IPS-11a (cell line): Measurements from ENCODE around the gene CDC42EP1.
A peak's percentile ranks its signal among the peaks of the same experiment; 100 is the strongest.
"Not testable (repeated sequence)": the region's sequence is repeated elsewhere in the genome, so short reads cannot be mapped to it uniquely, and the experiment has no call there.

Experiments
- H3K4me3 ChIP-seq: one replicate; pipeline ENCODE4 v1.5.1; 2013; ENCODE audit warnings: low read depth, low read length, control low read depth

CDC42EP1 gene

GRCh38 chr22:37609240-37610152 lies 49.2 kb downstream of the CDC42EP1 start:
- H3K4me3 ChIP-seq: peak overlapping the region; percentile 91

DNA sequence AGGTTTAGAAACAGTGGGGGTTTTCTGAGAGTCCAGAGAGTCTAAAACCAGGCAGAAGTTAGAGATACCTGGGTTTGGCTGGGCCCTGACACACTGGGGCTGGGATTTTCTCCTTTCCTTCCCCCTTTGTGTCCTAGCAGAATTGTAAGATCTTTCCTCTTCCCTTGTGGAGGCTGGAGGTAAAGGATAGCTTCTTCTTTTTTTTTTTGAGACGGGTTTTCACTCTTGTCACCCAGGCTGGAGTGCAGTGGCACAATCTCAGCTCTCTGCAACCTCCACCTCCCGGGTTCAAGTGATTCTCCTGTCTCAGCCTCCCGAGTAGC lies 49.8 kb downstream of the CDC42EP1 start:
- H3K4me3 ChIP-seq: not testable (repeated sequence)

GRCh38 chr22:37610480-37611129 lies 50.3 kb downstream of the CDC42EP1 start:
- H3K4me3 ChIP-seq: no peak overlapping the region

- H3K4me3 ChIP-seq: no peak overlapping the region
These were observed 50.9 kb downstream of the CDC42EP1 start for GRCh38 chr22:37611207-37611606.

GRCh38 chr22:37616201-37617083 lies 56.2 kb downstream of the CDC42EP1 start:
- H3K4me3 ChIP-seq: no peak overlapping the region

DNA sequence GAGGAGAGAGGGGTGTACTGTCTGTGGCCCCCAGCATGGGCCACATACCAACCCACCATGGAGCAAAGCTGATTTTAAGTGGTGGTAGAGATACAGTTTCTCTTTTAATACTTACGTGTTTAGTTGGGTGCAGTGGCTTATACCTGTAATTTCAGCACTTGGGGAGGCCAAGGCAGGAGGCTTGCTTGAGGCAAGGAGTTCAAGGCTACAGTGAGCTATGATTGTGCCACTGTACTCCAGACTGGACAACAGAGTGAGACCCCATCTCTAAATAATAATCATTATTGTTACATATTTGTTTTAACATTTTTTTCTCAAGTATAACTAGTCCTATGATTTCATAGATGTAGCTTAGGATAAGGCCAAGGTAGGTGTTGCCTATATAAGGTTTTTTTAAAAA lies 57.2 kb downstream of the CDC42EP1 start:
- no peak overlapping the region for H3K4me3 ChIP-seq

GRCh38 chr22:37618072-37618656 lies 57.9 kb downstream of the CDC42EP1 start:
- H3K4me3 ChIP-seq: no peak overlapping the region

DNA sequence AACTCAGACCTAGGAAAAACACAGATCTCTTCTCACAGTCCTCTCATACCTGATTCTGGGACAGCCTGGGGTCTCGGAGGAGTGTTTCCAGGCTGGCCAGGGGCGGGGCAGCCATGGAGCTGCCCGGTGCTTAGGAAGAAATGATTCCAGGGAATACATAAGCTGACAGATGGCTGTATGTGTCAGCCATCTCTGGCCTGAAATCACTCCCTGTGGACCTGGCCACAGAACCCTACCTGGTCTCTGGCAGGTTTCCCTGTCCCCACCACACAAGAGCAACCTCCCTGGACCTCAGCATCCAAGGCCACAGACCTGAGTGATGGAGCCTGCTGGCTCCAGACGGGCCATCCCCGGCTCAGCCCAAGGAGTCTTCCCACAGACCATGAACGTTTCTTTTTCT lies 58.4 kb downstream of the CDC42EP1 start:
- H3K4me3 ChIP-seq: no peak overlapping the region
